ENCODE data around the gene SMG1.

The SMG1 gene

GRCh38 chr16:18803569-18804462 lies 122.4 kb downstream of the SMG1 start:
- Histone ChIP-seq H3K4me1 (ENCODE audit: control insufficient read depth, insufficient read depth, low read length, poor library complexity, severe bottlenecking) (peaks cover 10% of the 10 kb centered on the region), H3K36me3 (ENCODE audit: control insufficient read depth, insufficient read depth, low read length) (peaks cover 17% of the 10 kb centered on the region), H3K9me3 (ENCODE audit: control insufficient read depth, low read length) (no peaks in the 10 kb centered on the region), H3K27ac (ENCODE audit: insufficient read depth, low read length, poor library complexity, severe bottlenecking) (no peak overlapping the region), H3K4me3 (ENCODE audit: insufficient read depth, low read depth, low read length, poor library complexity, severe bottlenecking) (no peak overlapping the region), H3K27me3 (replicated peaks; ENCODE audit: control insufficient read depth, insufficient read depth, low read length, poor library complexity, severe bottlenecking) (no peaks in the 10 kb centered on the region)
- DNase-seq, result no peak

- DNase-seq, result no peak
- H3K9me3 ChIP-seq (ENCODE audit: control insufficient read depth, low read length), result no peaks in the 10 kb centered on the region
- H3K4me1 ChIP-seq (ENCODE audit: control insufficient read depth, insufficient read depth, low read length, poor library complexity, severe bottlenecking), result peaks cover 10% of the 10 kb centered on the region
- no peaks in the 10 kb centered on the region for H3K27me3 ChIP-seq (replicated peaks; ENCODE audit: control insufficient read depth, insufficient read depth, low read length, poor library complexity, severe bottlenecking)
- peaks cover 11% of the 10 kb centered on the region for H3K36me3 ChIP-seq (ENCODE audit: control insufficient read depth, insufficient read depth, low read length)
- no peak overlapping the region for H3K4me3 ChIP-seq (ENCODE audit: insufficient read depth, low read depth, low read length, poor library complexity, severe bottlenecking)
- no peak overlapping the region for H3K27ac ChIP-seq (ENCODE audit: insufficient read depth, low read length, poor library complexity, severe bottlenecking)
Measured at GRCh38 chr16:18802767-18803343, 123.4 kb downstream of the SMG1 start.

- DNase-seq, result peak; percentile 99
- peaks cover 15% of the 10 kb centered on the region for H3K36me3 ChIP-seq (ENCODE audit: control insufficient read depth, insufficient read depth, low read length)
- H3K4me1 ChIP-seq (ENCODE audit: control insufficient read depth, insufficient read depth, low read length, poor library complexity, severe bottlenecking), result peaks cover 10% of the 10 kb centered on the region
- peak within 1 kb of the TSS; percentile 75 for H3K4me3 ChIP-seq (ENCODE audit: insufficient read depth, low read depth, low read length, poor library complexity, severe bottlenecking)
- H3K27me3 ChIP-seq (replicated peaks; ENCODE audit: control insufficient read depth, insufficient read depth, low read length, poor library complexity, severe bottlenecking), result no peaks in the 10 kb centered on the region
- no peaks in the 10 kb centered on the region for H3K9me3 ChIP-seq (ENCODE audit: control insufficient read depth, low read length)
- peak within 1 kb of the TSS; percentile 84 for H3K27ac ChIP-seq (ENCODE audit: insufficient read depth, low read length, poor library complexity, severe bottlenecking)
Measured at GRCh38 chr16:18801145-18801972, 124.8 kb downstream of the SMG1 start, which contains the start of gene ARL6IP1. TSS of gene ARL6IP1 (minus strand) at chr16:18801549. CDS start at chr16:18801466, 83 bp downstream.

- Histone ChIP-seq H3K4me3 (ENCODE audit: insufficient read depth, low read depth, low read length, poor library complexity, severe bottlenecking) (peak overlapping the region; percentile 75), H3K27ac (ENCODE audit: insufficient read depth, low read length, poor library complexity, severe bottlenecking) (peak overlapping the region; percentile 84), H3K9me3 (ENCODE audit: control insufficient read depth, low read length) (no peaks in the 10 kb centered on the region), H3K27me3 (replicated peaks; ENCODE audit: control insufficient read depth, insufficient read depth, low read length, poor library complexity, severe bottlenecking) (no peaks in the 10 kb centered on the region), H3K36me3 (ENCODE audit: control insufficient read depth, insufficient read depth, low read length) (peaks cover 21% of the 10 kb centered on the region), H3K4me1 (ENCODE audit: control insufficient read depth, insufficient read depth, low read length, poor library complexity, severe bottlenecking) (peaks cover 10% of the 10 kb centered on the region)
- no peak for DNase-seq
Measured at GRCh38 chr16:18800775-18801144, 125.4 kb downstream of the SMG1 start.

GRCh38 chr16:18800293-18800692 lies 125.9 kb downstream of the SMG1 start:
- peaks cover 10% of the 10 kb centered on the region for H3K4me1 ChIP-seq (ENCODE audit: control insufficient read depth, insufficient read depth, low read length, poor library complexity, severe bottlenecking)
- H3K27me3 ChIP-seq (replicated peaks; ENCODE audit: control insufficient read depth, insufficient read depth, low read length, poor library complexity, severe bottlenecking), result no peaks in the 10 kb centered on the region
- H3K4me3 ChIP-seq (ENCODE audit: insufficient read depth, low read depth, low read length, poor library complexity, severe bottlenecking), result peak overlapping the region; percentile 75
- H3K9me3 ChIP-seq (ENCODE audit: control insufficient read depth, low read length), result no peaks in the 10 kb centered on the region
- peak overlapping the region; percentile 30 for H3K27ac ChIP-seq (ENCODE audit: insufficient read depth, low read length, poor library complexity, severe bottlenecking)
- H3K36me3 ChIP-seq (ENCODE audit: control insufficient read depth, insufficient read depth, low read length), result peaks cover 26% of the 10 kb centered on the region
- DNase-seq, result no peak

GRCh38 chr16:18799500-18799899 lies 126.7 kb downstream of the SMG1 start:
- peaks cover 10% of the 10 kb centered on the region for H3K4me1 ChIP-seq (ENCODE audit: control insufficient read depth, insufficient read depth, low read length, poor library complexity, severe bottlenecking)

GRCh38 chr16:18797746-18798145 lies 128.5 kb downstream of the SMG1 start:
- Histone ChIP-seq H3K36me3 (ENCODE audit: control insufficient read depth, insufficient read depth, low read length) (peaks cover 46% of the 10 kb centered on the region), H3K27ac (ENCODE audit: insufficient read depth, low read length, poor library complexity, severe bottlenecking) (no peak overlapping the region)

More at GRCh38 chr16:18799500-18799899, 126.7 kb downstream of the SMG1 start:
- Histone ChIP-seq H3K27ac (ENCODE audit: insufficient read depth, low read length, poor library complexity, severe bottlenecking) (no peak overlapping the region), H3K27me3 (replicated peaks; ENCODE audit: control insufficient read depth, insufficient read depth, low read length, poor library complexity, severe bottlenecking) (no peaks in the 10 kb centered on the region), H3K9me3 (ENCODE audit: control insufficient read depth, low read length) (no peaks in the 10 kb centered on the region), H3K36me3 (ENCODE audit: control insufficient read depth, insufficient read depth, low read length) (peaks cover 31% of the 10 kb centered on the region), H3K4me3 (ENCODE audit: insufficient read depth, low read depth, low read length, poor library complexity, severe bottlenecking) (no peak overlapping the region)
- DNase-seq, result no peak

GRCh38 chr16:18796377-18796776 lies 129.8 kb downstream of the SMG1 start:
- no peaks in the 10 kb centered on the region for H3K27me3 ChIP-seq (replicated peaks; ENCODE audit: control insufficient read depth, insufficient read depth, low read length, poor library complexity, severe bottlenecking)
- H3K4me1 ChIP-seq (ENCODE audit: control insufficient read depth, insufficient read depth, low read length, poor library complexity, severe bottlenecking), result peaks cover 10% of the 10 kb centered on the region
- H3K4me3 ChIP-seq (ENCODE audit: insufficient read depth, low read depth, low read length, poor library complexity, severe bottlenecking), result no peak overlapping the region
- no peak for DNase-seq
- H3K36me3 ChIP-seq (ENCODE audit: control insufficient read depth, insufficient read depth, low read length), result peaks cover 49% of the 10 kb centered on the region
- no peaks in the 10 kb centered on the region for H3K9me3 ChIP-seq (ENCODE audit: control insufficient read depth, low read length)
- no peak overlapping the region for H3K27ac ChIP-seq (ENCODE audit: insufficient read depth, low read length, poor library complexity, severe bottlenecking)

More at GRCh38 chr16:18797746-18798145, 128.5 kb downstream of the SMG1 start:
- Histone ChIP-seq H3K9me3 (ENCODE audit: control insufficient read depth, low read length) (no peaks in the 10 kb centered on the region), H3K27me3 (replicated peaks; ENCODE audit: control insufficient read depth, insufficient read depth, low read length, poor library complexity, severe bottlenecking) (no peaks in the 10 kb centered on the region), H3K4me3 (ENCODE audit: insufficient read depth, low read depth, low read length, poor library complexity, severe bottlenecking) (no peak overlapping the region), H3K4me1 (ENCODE audit: control insufficient read depth, insufficient read depth, low read length, poor library complexity, severe bottlenecking) (peaks cover 10% of the 10 kb centered on the region)
- DNase-seq, result no peak

GRCh38 chr16:18792836-18793433 lies 133.3 kb downstream of the SMG1 start:
- no peak for DNase-seq
- peaks cover 53% of the 10 kb centered on the region for H3K36me3 ChIP-seq (ENCODE audit: control insufficient read depth, insufficient read depth, low read length)
- H3K27ac ChIP-seq (ENCODE audit: insufficient read depth, low read length, poor library complexity, severe bottlenecking), result no peak overlapping the region

More at GRCh38 chr16:18792836-18793433, 133.3 kb downstream of the SMG1 start:
- Histone ChIP-seq H3K4me3 (ENCODE audit: insufficient read depth, low read depth, low read length, poor library complexity, severe bottlenecking) (no peak overlapping the region), H3K9me3 (ENCODE audit: control insufficient read depth, low read length) (no peaks in the 10 kb centered on the region), H3K4me1 (ENCODE audit: control insufficient read depth, insufficient read depth, low read length, poor library complexity, severe bottlenecking) (peaks cover 10% of the 10 kb centered on the region), H3K27me3 (replicated peaks; ENCODE audit: control insufficient read depth, insufficient read depth, low read length, poor library complexity, severe bottlenecking) (no peaks in the 10 kb centered on the region)
